GM20000 (cell line): ENCODE measurements around the gene DOP1B.

Source experiments
- DNase-seq: peaks from one replicate; pipeline ENCODE4 v3.0.0; 2012; ENCODE audit warnings: low spot score
- TF ChIP-seq, protein P1 (sequence below): IDR thresholded peaks from 2 replicates; pipeline ENCODE4 v1.5.1; 2012; ENCODE audit warnings: mild to moderate bottlenecking, control low read depth; ENCODE audit errors: extremely low read depth, missing control alignments

The DOP1B gene

GRCh38 chr21:36203603-36203889 is 46.9 kb downstream of the DOP1B start:
- DNase-seq = peak; percentile 56
- TF ChIP-seq, protein P1, sequence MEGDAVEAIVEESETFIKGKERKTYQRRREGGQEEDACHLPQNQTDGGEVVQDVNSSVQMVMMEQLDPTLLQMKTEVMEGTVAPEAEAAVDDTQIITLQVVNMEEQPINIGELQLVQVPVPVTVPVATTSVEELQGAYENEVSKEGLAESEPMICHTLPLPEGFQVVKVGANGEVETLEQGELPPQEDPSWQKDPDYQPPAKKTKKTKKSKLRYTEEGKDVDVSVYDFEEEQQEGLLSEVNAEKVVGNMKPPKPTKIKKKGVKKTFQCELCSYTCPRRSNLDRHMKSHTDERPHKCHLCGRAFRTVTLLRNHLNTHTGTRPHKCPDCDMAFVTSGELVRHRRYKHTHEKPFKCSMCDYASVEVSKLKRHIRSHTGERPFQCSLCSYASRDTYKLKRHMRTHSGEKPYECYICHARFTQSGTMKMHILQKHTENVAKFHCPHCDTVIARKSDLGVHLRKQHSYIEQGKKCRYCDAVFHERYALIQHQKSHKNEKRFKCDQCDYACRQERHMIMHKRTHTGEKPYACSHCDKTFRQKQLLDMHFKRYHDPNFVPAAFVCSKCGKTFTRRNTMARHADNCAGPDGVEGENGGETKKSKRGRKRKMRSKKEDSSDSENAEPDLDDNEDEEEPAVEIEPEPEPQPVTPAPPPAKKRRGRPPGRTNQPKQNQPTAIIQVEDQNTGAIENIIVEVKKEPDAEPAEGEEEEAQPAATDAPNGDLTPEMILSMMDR = no peak

- TF ChIP-seq, protein P1 = no peak
- DNase-seq = no peak
Measured at GRCh38 chr21:36204980-36205379, 48.4 kb downstream of the DOP1B start.

DNA sequence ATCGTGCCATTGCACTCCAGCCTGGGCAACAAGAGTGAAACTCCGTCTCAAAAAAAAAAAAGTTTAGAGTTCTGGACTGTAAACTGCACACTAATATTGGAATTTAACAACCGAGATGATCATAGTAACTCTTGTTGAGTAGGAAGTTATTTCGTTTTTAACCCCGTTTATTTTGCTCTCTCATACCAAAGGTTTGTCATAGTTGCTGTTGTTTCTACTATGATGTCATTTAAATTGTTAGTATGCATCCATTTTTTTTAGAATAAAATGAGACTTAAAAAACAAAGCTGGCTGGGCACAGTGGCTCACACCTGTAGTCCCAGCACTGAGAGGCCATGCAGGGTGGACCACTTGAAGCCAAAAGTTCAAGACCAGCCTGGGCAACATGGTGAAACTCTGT is 49.3 kb downstream of the DOP1B start:
- TF ChIP-seq, protein P1 = no peak
- DNase-seq = no peak
